ENCODE measurements around the gene ZBTB5.
"Not testable (repeated sequence)": the region's sequence is repeated elsewhere in the genome, so short reads cannot be mapped to it uniquely, and the experiment has no call there.

ZBTB5 gene

DNA sequence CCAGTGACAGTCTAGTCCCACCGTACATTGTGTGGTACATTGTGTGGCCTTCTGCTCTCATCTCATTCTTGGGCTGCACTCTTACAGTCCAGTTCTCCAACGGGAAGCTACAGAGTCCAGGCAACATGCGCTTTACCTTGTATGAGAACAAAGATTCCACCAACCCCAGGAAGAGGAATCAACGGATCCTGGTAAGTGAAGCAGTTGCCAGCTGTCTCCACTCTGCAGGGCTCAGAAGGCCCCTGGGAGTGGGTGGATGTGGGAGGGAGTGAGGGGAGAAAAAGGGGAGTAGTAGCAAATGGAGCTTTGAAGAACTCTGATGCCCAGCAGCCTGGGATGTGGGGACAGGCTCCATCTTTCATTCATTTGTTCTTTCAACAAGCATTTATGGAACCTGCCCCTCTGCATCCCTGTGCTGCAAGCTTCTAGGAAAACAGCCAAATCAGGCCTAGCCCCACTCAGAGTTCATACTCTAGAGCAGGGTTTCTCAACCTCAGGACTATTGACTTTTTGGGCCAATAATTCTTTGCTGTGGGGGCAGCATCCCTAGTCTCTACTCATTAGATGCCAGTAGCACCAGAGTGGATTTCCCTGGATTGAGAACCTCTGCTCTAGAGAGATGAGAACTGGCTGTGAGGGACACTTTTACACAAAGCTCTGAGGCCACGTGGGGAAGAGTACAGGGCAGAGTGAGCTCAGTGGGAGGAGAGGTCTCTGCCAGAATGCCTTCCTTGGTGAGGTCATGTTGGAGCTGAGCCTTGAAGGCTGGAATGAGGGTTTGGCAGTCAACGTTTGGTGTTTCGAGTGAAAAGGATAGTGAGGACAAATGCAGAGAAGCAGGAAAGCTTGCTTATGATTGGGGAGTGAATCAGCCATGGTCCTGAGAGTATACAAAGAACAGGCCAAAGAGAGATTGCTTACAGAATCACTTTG, 21.6 kb upstream of the ZBTB5 start:
- peak; percentile 76 for DNase-seq (ENCODE audit: low spot score)

DNA sequence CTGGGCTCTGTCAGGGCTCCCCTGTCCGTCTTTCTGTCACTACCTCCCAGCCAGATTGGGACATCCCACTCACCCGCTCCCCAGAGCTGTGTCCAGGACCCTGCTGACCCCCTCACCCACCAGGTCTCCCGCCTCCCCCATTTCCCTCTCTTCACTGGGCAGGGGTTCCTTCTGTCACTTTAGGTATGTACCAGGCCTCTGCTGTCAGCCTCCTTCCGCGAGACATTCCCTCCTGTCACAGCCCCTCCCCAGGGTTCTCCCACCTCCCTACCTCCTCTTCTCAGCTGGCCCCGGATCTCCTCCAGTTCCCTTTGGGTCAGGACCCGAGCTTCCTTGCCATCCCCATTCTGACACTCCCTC, 21.0 kb upstream of the ZBTB5 start:
- DNase-seq (ENCODE audit: low spot score) = no peak

DNA sequence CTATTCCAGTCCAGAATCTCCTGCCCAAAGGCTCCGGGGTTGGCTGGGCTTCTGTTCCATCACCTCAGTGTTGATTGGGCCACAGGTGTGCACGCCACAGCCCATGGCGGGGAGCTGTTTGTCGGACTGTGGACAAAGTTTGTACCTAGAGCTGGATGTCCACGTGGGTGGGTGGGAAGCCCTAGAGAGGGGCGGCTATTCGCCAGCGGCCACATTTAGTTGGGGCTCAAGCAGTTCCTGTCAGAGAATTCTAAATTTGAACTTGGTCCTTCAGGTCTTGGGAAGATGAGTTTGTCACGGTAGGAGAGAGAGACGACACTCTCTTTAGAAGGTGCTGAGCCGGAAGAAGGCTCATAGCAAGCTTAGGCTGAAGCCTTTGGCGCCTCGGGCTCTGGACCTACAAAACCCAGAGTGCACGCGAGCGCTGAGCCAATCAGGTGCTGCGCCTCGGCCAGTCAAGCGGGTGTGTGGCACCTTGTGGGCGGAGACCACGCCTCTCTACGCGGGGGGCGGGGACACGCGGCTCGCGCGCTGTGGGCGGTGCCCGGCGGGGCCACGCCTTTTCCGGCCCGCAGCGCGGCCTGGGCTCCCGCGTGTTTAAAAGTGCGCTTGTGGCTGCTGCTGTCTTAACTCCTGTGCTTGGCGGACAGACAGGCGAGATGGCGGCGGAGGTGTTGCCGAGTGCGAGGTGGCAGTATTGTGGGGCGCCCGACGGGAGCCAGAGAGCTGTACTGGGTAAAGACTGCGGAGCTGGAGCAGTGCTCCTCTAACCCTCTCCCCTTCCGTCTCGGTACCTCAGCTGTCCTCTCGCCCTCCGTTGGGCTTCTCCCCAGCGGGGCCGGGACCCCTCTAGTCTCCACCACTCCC, 20.4 kb upstream of the ZBTB5 start, which contains the start of gene POLR1E:
Gene POLR1E, plus strand, starts transcription at position 560 of the 867 bp plus-strand sequence. Its CDS starts 100 bp downstream, at position 660.
- peak; percentile 97 for DNase-seq (ENCODE audit: low spot score)

DNA sequence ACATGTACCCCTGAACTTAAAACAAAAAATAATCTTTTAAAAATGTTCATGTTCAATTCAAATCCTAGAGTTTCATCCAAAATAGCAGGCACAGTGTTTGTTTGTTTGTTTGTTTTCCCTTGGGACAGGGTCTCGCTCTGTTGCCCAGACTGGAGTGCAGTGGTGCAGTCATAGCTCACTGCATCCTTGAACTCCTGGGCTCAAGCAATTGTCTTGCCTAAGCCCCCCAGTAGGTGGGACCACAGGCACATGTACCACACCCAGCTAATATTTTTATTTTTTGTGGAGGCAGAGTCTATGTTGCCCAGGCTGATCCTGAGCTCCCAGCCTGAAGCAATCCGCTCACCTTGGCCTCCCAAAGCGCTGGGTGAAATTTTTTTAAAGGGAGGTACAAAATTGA, 15.5 kb upstream of the ZBTB5 start:
- DNase-seq (ENCODE audit: low spot score) = no peak

DNA sequence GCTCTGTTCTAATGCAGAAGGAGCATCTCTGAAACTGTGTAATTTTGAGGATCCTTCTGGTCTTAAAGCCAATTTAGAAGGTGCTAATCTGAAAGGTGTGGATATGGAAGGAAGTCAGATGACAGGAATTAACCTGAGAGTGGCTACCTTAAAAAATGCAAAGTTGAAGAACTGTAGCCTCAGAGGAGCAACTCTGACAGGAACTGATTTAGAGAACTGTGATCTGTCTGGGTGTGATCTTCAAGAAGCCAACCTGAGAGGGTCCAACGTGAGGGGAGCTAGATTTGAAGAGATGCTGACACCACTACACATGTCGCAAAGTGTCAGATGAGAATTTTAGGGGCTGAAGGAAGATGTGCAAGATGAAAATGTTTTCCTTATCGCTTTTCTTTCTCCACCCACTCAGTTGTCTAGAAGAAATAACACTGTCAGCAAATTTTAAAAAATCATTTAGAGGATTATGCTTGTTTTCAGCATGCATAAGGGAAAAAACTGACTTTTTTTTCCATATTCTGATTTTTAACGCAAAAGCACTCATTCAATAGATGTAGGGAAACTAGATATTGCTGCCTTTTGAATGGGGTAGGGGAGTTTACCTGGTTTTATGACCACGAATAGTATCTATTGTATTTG, 12.9 kb upstream of the ZBTB5 start:
- DNase-seq (ENCODE audit: low spot score) = not testable (repeated sequence)

DNA sequence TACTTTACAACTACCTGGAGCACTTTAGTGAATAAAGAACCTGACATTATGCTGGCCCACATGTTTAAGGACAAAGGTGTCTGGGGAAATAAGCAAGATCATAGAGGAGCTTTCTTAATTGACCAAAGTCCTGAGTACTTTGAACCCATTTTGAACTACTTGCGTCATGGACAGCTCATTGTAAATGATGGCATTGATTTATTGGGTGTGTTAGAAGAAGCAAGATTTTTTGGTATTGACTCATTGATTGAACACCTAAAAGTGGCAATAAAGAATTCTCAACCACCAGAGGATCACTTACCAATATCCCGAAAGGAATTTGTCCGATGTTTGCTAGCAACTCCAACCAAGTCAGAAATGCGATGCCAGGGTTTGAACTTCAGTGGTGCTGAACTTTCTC, 12.2 kb upstream of the ZBTB5 start:
- not testable (repeated sequence) for DNase-seq (ENCODE audit: low spot score)

DNA sequence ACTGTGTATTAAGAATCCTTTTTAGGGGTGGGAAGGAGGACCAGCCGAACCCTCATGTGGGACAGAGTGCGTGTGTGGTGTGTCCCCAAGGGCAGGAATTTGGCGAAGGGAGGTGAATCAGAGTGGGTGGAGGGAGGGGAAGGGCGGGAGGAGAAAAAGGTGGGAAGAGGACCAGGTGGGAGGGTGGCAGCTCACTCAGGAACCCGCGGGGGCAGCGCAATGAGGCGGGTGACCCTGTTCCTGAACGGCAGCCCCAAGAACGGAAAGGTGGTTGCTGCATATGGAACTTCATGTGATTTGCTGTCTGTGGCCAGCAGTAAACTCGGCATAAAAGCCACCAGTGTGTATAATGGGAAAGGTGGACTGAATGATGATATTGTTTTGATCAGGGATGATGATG, 11.7 kb upstream of the ZBTB5 start:
- DNase-seq (ENCODE audit: low spot score) = no peak

DNA sequence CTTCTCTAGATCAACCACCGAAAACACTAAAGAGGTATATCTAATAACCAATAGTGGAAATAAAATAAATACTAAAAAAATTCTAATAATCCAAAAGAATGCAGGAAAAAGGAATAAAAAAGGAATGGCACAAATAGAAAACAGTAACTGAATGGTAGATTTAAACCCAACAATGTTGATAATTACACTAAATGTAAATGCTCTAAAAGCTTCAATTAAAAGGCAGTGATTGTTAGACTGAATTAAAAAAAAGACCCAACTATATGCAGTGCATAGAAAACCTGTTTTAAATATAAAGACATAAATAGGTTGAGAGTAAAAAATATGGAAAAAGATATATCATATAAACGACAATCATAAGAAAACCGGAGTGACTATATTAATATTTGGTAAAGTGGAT, 9.2 kb upstream of the ZBTB5 start:
- DNase-seq (ENCODE audit: low spot score) = no peak

DNA sequence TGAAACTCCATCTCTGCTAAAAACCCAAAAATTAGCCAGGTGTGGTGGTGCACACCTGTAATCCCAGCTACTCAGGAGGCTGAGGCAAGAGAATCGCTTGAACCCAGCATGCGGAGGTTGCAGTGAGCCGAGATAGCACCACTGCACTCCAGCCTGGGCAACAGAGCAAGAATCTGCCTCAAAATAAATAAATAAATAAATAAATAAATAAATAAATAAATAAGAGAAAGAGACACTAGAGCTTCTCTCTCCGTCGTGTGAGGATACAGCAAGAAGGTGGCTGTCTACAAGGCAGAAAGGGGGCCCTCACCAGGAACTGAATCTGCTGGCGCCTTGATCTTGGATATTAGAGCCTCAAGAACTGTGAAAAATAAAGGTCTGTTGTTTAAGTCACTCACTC, 8.7 kb upstream of the ZBTB5 start:
- DNase-seq (ENCODE audit: low spot score) = not testable (repeated sequence)

DNA sequence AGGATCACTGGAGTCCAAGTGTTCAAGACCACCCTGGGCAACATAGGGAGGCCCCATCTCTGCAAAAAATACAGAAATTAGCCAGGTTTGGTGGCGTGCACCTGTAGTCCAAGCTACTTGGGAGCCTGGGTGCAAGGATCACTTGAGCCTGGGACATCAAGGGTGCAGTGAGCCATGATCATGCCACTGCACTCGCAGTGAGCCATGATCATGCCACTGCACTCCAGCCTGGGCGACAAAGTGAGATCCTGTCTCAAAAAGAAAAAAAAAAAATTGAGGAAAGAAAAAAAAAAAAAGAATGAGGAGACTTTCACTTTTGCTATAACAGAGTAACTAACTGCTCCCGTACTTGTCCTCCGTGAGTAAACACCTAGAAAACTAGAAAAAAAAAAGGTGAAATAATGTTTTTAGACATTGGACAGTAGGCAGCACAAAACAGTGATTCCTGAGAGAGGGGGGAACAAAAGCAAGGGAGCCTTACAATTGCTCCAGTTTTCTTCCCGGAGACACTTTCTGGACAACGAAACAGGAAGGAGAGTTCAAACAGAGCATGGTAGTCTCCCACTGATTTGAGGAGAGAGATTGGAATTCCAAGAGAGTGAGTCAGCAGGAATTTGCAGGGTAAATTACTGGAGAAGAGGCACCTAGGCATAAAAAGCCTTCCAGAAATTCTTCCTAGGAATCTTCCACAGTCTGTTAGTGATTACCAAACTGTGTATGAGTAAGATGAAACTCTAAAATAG, 6.9 kb upstream of the ZBTB5 start:
- no peak for DNase-seq (ENCODE audit: low spot score)

DNA sequence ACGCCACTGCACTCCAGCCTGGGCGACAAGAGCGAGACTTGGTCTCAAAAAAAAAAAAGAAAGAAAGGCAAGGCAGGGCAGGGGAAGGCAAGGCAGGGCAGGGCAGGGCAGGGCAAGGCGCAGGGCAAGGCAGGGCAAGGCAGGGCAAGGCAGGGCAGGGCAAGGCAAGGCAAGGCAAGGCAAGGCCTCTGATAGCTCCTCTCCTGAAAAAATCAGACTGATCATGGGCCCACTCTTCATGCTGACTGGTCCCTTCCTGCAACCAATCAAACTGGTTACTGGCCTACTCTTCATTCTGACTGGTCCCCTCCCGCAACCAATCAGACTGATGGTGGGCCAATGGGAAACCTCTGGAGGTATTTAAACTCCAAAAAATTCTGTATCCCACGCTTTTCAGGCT, 3.4 kb upstream of the ZBTB5 start:
- DNase-seq (ENCODE audit: low spot score) = no peak

DNA sequence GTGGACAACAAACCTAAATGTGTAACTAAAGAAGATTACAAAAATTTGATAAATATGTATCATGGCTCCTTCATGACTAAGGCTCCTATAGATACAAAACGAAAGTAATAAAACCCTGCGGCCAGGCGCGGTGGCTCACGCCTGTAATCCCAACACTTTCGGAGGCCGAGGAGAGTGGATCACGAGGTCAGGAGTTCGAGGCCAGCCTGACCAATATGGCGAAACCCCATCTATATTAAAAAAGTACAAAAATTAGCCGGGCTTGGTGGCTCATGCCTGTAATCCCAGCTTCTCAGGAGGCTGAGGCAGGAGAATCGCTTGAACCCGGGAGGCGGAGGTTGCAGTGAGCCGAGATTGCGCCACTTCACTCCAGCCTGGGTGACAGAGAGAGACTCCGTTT, 2.3 kb upstream of the ZBTB5 start:
- not testable (repeated sequence) for DNase-seq (ENCODE audit: low spot score)

DNA sequence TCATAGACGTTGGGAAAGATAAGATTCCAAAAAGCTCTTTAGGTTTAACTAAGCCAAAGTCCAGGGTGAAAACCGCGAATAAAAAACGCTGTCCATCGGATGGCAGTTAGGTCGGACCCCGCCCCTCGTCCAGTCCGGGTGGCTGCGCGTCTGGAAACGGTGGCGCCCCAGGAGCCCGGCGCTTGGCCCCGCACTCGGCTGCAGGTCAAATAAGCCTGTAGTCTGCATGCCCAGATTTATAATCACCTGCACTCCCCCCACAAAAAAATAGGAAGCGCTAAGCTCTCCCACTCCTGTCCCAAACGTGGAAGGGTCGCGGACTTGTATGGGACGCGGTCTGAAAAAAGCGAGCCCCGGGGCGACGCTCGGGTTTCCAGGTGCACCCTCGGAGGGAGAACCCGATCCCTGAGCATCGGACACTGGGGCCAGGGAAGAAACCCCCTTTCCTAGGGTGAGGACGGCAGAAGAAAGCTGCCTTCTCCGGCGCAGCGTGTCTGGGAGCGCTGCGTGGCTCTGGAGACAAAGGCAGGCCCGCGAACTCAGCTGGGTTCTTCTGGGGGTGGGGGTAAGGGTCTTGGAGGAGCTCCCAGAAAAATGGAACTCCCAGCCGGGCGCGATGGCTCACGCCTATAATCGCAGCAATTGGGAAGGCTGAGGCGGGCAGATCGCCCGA, 923 bp upstream of the ZBTB5 start:
- DNase-seq (ENCODE audit: low spot score) = peak; percentile 75

DNA sequence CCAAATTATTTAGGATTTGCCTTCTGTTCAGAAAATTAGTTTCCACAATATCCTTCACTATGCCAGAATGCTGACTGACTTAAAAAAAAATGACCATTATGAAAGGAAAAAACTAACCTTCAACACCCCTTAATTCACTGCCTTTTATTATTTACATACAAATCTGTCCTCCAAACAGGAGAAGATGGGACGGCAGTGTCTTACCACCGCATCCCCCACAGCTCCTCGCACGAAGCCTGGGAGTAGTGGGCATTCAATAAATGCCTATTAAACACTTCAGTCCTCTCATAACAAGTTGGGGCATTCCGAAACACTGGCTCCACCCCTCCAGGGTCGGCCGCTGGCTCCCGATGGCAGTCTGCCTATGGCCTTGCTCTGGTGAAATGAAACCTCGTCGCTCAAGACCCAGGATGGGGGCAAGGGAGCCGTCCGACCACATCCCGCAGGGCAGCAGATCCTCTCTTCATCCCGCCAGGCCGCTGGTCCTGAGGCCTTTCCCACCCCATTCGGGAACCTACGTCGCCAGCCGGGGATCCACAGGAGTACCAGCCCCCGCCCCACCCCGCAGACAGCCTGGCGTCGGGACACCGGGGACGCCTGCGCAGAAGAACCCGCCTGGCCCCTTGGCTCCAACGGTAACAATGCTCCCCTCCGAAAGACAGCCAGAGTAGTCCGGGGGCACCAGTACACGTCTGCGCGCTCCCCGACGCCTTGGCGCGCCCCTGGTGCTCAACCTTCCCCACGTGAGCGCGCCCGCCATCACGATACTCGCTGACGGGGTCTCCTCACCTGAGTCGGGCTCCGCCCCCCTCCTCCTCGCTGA, 613 bp downstream of the ZBTB5 start:
- DNase-seq (ENCODE audit: low spot score) = peak; percentile 74

DNA sequence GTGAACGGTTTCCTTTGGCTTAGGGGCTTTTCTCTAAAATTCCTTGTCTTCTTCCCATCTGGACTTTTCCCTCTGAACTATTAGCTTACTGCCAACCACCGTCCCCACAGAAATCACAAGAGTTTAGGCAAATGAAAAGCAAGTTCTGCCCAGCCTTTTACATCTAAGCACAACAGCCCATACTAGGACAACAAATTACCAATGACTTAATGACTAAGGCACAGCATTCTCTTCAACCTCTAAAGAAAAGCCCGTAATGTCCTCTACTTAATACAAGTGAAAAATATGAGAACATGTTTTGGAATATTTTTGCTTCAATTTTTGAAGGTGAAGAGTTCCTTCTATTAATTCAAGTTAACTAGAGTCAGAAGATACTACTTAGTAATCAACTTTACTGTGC, 1.2 kb downstream of the ZBTB5 start:
- DNase-seq (ENCODE audit: low spot score) = no peak

DNA sequence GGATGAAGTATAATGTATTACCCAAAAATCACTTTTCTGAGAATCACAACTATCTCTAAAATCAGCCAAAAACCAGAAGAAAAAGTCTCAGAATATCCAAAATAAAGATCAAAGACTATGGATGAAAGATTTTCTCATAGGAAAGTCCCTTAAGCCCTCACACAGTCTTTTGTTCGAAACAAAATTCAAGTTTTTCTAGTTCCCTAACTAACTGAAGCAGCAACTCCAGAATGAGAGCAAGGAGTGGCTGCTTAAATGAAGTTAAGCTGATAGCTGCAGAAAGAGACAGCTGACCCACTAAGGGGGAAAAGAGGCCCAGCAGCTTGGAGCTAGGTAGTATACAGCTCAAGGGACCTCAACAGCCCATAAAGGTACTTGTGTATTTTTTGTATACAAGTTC, 8.4 kb downstream of the ZBTB5 start:
- DNase-seq (ENCODE audit: low spot score) = no peak

DNA sequence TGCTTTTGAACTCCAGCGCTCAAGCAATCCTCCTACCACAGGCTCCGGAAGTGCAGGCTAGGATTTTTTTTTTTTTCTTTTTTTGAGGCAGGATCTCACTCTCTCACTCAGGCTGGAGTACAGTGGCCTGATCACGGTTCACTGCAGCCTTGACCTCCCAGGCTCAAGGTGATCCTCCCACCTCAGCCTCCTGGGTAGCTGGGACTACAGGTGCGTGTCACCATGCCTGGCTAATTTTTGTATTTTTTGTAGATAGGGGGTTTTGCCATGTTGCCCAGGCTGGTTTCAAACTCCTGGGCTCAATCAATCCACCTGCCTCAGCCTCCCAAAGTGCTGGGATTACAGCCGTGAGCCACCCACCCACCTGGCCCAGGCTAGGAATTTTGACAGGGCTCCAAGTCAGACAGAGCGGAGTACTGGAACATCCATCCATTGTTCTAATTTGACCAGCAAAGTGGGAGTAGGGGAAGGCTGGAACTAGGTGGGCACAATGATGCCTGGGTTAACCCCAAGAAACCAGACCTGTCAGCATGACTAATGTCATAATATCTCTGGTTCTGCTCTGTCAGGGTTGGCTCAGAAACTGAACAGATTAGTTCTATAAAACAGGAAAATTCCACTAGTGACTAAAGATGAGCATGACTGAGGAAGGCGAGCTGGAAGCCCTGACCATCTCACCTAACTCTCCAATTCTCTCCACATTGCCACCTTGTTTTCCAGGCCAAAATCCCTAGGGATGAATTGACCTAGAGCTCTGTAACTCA, 9.2 kb downstream of the ZBTB5 start:
- no peak for DNase-seq (ENCODE audit: low spot score)

DNA sequence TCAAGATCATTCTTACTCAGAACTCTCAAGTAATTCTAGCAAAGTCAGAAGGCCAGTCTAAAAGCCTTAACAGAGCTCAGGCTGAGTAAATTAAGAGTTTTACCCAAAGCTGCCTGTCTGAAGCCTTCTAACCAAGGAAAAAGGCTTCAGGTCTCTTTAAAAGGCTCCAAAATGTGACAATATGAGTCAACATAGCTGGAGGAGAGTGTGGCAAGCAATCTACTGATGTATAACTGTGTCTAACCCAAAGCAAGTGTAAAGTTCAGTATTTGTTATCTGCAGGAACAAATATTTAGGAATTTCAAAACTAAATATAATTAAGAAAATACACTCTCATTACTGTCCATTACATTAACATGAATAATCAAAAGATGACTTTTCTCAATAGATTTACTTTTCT, 11.0 kb downstream of the ZBTB5 start:
- no peak for DNase-seq (ENCODE audit: low spot score)

DNA sequence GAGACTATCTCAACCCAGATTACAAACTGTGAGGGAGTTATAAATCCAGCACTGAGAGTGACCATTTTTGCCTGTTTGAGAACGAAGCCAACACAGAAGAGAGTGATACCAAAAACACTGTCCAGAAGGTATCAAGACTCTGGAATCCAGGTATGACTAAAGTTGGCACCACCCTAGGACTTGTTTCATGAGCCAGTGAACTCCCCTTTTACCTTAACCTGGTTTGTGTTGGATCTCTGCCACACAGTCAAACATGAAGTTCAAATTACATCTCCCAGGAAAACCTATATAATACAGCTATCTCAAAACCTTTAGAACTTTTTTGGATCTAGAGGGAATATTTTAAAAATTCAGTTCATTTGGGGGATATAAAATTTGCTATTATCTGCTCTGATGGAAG, 11.4 kb downstream of the ZBTB5 start:
- no peak for DNase-seq (ENCODE audit: low spot score)

DNA sequence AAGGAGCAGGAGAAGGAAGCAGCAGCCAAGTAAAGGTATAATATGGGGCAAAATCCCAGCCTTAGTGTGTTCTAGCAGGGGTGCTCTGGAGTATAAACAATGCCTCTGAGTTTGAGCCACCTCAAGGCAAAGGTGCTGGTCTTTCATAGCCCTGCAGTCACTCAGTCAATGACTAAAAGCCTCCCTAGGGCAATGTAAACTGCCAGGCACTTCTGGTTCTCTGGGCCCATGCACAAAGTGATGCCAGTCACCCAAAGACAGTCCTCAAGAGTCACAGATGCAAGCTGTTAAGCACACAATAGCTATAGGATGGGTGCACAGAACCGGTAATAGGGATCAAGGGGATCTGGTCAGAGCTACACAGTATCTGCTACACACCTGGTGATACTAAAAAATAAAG, 12.6 kb downstream of the ZBTB5 start:
- no peak for DNase-seq (ENCODE audit: low spot score)
